GM23248 (cell line): ENCODE data around the gene CENPP. TPM values are rescaled to one million over a fixed set of nuclear protein-coding genes. Genes with fewer than 3 reads are reported as not detected.

Experiments used
- DNase-seq: peaks from one replicate; pipeline ENCODE4 v3.0.0-alpha.2; 2015
- H2AFZ ChIP-seq: fragments of 200-600 bp; sonication (generic); 2 replicates; pipeline ENCODE4 v1.6.1; 2016; ENCODE audit warnings: antibody characterized with exemption
- H3F3A ChIP-seq: fragments of 200-600 bp; sonication (generic); 2 replicates; pipeline ENCODE4 v1.6.1; 2016; ENCODE audit warnings: mild to moderate bottlenecking, antibody characterized with exemption, mixed run types; ENCODE audit not compliant: insufficient read depth
- H3K27ac ChIP-seq: fragments of 200-600 bp; sonication (generic); 2 replicates; pipeline ENCODE4 v1.5.1; 2016; ENCODE audit warnings: mild to moderate bottlenecking
- H3K27me3 ChIP-seq: fragments of 200-600 bp; sonication (generic); replicated peaks from 2 replicates; pipeline ENCODE4 v1.6.1; 2016; ENCODE audit warnings: mild to moderate bottlenecking; ENCODE audit not compliant: insufficient read depth
- H3K36me3 ChIP-seq: fragments of 200-600 bp; sonication (generic); 2 replicates; pipeline ENCODE4 v1.6.1; 2016; ENCODE audit warnings: low read depth, mild to moderate bottlenecking
- H3K4me1 ChIP-seq: fragments of 200-600 bp; sonication (generic); 2 replicates; pipeline ENCODE4 v1.6.1; 2016; ENCODE audit warnings: mild to moderate bottlenecking; ENCODE audit not compliant: insufficient read depth
- H3K4me2 ChIP-seq: fragments of 200-600 bp; sonication (generic); one replicate; pipeline ENCODE4 v1.6.1; 2016; ENCODE audit warnings: mild to moderate bottlenecking; ENCODE audit not compliant: unreplicated experiment
- H3K4me3 ChIP-seq: fragments of 200-600 bp; sonication (generic); 2 replicates; pipeline ENCODE4 v1.5.1; 2016; ENCODE audit warnings: mild to moderate bottlenecking
- H3K79me2 ChIP-seq: fragments of 200-600 bp; sonication (generic); 2 replicates; pipeline ENCODE4 v1.6.1; 2016; ENCODE audit warnings: mild to moderate bottlenecking; ENCODE audit not compliant: insufficient read depth
- H3K9ac ChIP-seq: fragments of 200-600 bp; sonication (generic); 2 replicates; pipeline ENCODE4 v1.6.1; 2016; ENCODE audit warnings: mild to moderate bottlenecking
- H3K9me2 ChIP-seq: fragments of 200-600 bp; sonication (generic); 2 replicates; pipeline ENCODE4 v1.6.1; 2016; ENCODE audit warnings: mixed run types, mild to moderate bottlenecking, moderate library complexity; ENCODE audit not compliant: insufficient read depth
- H3K9me3 ChIP-seq: fragments of 200-600 bp; sonication (generic); one replicate; pipeline ENCODE4 v1.6.1; 2017; ENCODE audit warnings: low read depth
- H4K20me1 ChIP-seq: fragments of 200-600 bp; sonication (generic); 2 replicates; pipeline ENCODE4 v1.6.0; 2016; ENCODE audit not compliant: insufficient read depth
- EZH2 ChIP-seq: fragments of 200-600 bp; sonication (generic); IDR thresholded peaks from 2 replicates; pipeline ENCODE4 v1.6.1; 2018; ENCODE audit warnings: antibody characterized with exemption, mild to moderate bottlenecking; ENCODE audit not compliant: insufficient read depth, poor library complexity, severe bottlenecking
- EZH2phosphoT487 ChIP-seq: fragments of 200-600 bp; sonication (generic); IDR thresholded peaks from 2 replicates; pipeline ENCODE4 v1.6.1; 2018; ENCODE audit warnings: antibody characterized with exemption, moderate library complexity, mild to moderate bottlenecking, low read depth; ENCODE audit not compliant: insufficient read depth
- WGBS, 2 experiments: methylation state at CpG; one replicate each; pipeline ENCODE4 v1.1.6; 2015 to 2017; ENCODE audit warnings: low lambda C conversion rate in 2 of 2, low coverage in 1 of 2; ENCODE audit errors: missing lambda C conversion rate in 2 of 2; 5-methylcytosine and 5-hydroxymethylcytosine counted together
- in situ Hi-C: fragments of 300-500 bp; cut with MboI; formaldehyde crosslinking; loops from 2 replicates; pipeline ENCODE4 v1.15.0; 2020
- polyA plus RNA-seq: library from polyadenylated mRNA; unstranded; fragments of >200 nt; fragmentation: Nextera tagmentation; extraction: Ambion mirVana; gene quantifications from 2 replicates; pipeline ENCODE4 v1.2.1, GENCODE V29; 2016
- total RNA-seq: library from RNA; depleted of rRNA; stranded (reverse); fragments of >200 nt; shearing (Covaris generic); gene quantifications from 2 replicates; pipeline ENCODE4 v1.2.3, GENCODE V29; 2014

Gene CENPP
- total and polyA plus RNA-seq, 2 experiments from 2014 or later, result 2.5 to 7.4 TPM

GRCh38 chr9:92516521-92516920 lies 190.8 kb downstream of the CENPP start:
- no peak for DNase-seq
- no peaks in the 10 kb centered on the region for H4K20me1 ChIP-seq
- no peak overlapping the region for H3K27ac ChIP-seq
- H3F3A ChIP-seq, result no peaks in the 10 kb centered on the region
- H3K27me3 ChIP-seq, result no peaks in the 10 kb centered on the region
- no peak overlapping the region for H3K4me3 ChIP-seq
- H2AFZ ChIP-seq, result no peak overlapping the region
- in situ Hi-C loops, result no loop called here
- WGBS, 2 experiments, result 67 to 90% methylated on average over 1 of the region's 1 CpG
- no peaks in the 10 kb centered on the region for H3K36me3 ChIP-seq
- peaks cover 4% of the 10 kb centered on the region; the same call in 1 of the 2 replicates for H3K4me1 ChIP-seq
- H3K9ac ChIP-seq, result no peak overlapping the region
- H3K79me2 ChIP-seq, result no peaks in the 10 kb centered on the region
- no peaks in the 10 kb centered on the region for H3K9me3 ChIP-seq
- H3K4me2 ChIP-seq, result no peak overlapping the region
- TF ChIP-seq EZH2 (no peak), EZH2phosphoT487 (no peak)
- H3K9me2 ChIP-seq, result no peaks in the 10 kb centered on the region

GRCh38 chr9:92517046-92517445 lies 191.3 kb downstream of the CENPP start:
- Histone ChIP-seq H2AFZ (no peak overlapping the region), H3K4me2 (no peak overlapping the region), H3K9me2 (no peaks in the 10 kb centered on the region), H3K27me3 (no peaks in the 10 kb centered on the region), H3K27ac (no peak overlapping the region), H3K9ac (no peak overlapping the region), H3F3A (no peaks in the 10 kb centered on the region), H3K36me3 (no peaks in the 10 kb centered on the region), H3K4me3 (no peak overlapping the region), H3K79me2 (no peaks in the 10 kb centered on the region), H3K9me3 (no peaks in the 10 kb centered on the region), H3K4me1 (peaks cover 4% of the 10 kb centered on the region; the same call in 1 of the 2 replicates), H4K20me1 (no peaks in the 10 kb centered on the region)
- no peak for DNase-seq
- no peak for TF ChIP-seq EZH2
- TF ChIP-seq EZH2phosphoT487, result no peak
- WGBS, 2 experiments, result 69 to 76% methylated on average over 3 of the region's 3 CpGs
- in situ Hi-C loops, result no loop called here

- Histone ChIP-seq H3K9me3 (no peaks in the 10 kb centered on the region), H4K20me1 (no peaks in the 10 kb centered on the region), H2AFZ (no peak overlapping the region), H3K79me2 (no peaks in the 10 kb centered on the region), H3K9ac (no peak overlapping the region), H3F3A (no peaks in the 10 kb centered on the region), H3K36me3 (no peaks in the 10 kb centered on the region), H3K4me3 (no peak overlapping the region), H3K4me1 (no peaks in the 10 kb centered on the region), H3K27ac (no peak overlapping the region), H3K9me2 (no peaks in the 10 kb centered on the region), H3K4me2 (no peak overlapping the region), H3K27me3 (no peaks in the 10 kb centered on the region)
- TF ChIP-seq EZH2phosphoT487 (no peak), EZH2 (no peak)
- in situ Hi-C loops, result no loop called here
- 89 to 95% methylated on average over 4 of the region's 4 CpGs for WGBS, 2 experiments
- DNase-seq, result no peak
Observed at GRCh38 chr9:92518199-92518598, 192.4 kb downstream of the CENPP start.

GRCh38 chr9:92520837-92521236 lies 195.1 kb downstream of the CENPP start:
- Histone ChIP-seq H3K27ac (no peak overlapping the region), H3K36me3 (no peaks in the 10 kb centered on the region), H3K27me3 (no peaks in the 10 kb centered on the region), H3K4me3 (no peak overlapping the region), H2AFZ (no peak overlapping the region), H3K9me2 (no peaks in the 10 kb centered on the region), H3F3A (no peaks in the 10 kb centered on the region), H3K9me3 (no peaks in the 10 kb centered on the region), H3K9ac (no peak overlapping the region), H3K4me1 (no peaks in the 10 kb centered on the region), H4K20me1 (no peaks in the 10 kb centered on the region), H3K4me2 (no peak overlapping the region), H3K79me2 (no peaks in the 10 kb centered on the region)
- in situ Hi-C loops, result no loop called here
- no peak for DNase-seq
- WGBS, 2 experiments, result 92 to 100% methylated on average over 2 of the region's 2 CpGs
- TF ChIP-seq EZH2phosphoT487, result no peak
- TF ChIP-seq EZH2, result no peak
